Stimulated activated CD8-positive, alpha-beta memory T cell treated with anti-CD3 and anti-CD28 coated beads, Interleukin-12 subunit alpha, Interleukin-12 subunit beta, amount 100 ng/mL, for 1 hour (primary cell): ENCODE results near the gene PRELID2.
"Not testable (repeated sequence)": the region's sequence is repeated elsewhere in the genome, so short reads cannot be mapped to it uniquely, and the experiment has no call there.

Experiments used
- DNase-seq: peaks from one replicate; pipeline ENCODE4 v3.0.0-alpha.2; 2020; ENCODE audit warnings: low read depth

The PRELID2 gene

GRCh38 chr5:145743396-145744061 is 91.6 kb downstream of the PRELID2 start:
- DNase-seq, result no peak

- no peak for DNase-seq
Measured at GRCh38 chr5:145739843-145740242, 95.3 kb downstream of the PRELID2 start.

- DNase-seq, result no peak
Measured at GRCh38 chr5:145738227-145738626, 96.9 kb downstream of the PRELID2 start.

GRCh38 chr5:145737578-145737977 is 97.6 kb downstream of the PRELID2 start:
- DNase-seq, result no peak

GRCh38 chr5:145729956-145730355 is 105.2 kb downstream of the PRELID2 start:
- not testable (repeated sequence) for DNase-seq

- no peak for DNase-seq
Measured at GRCh38 chr5:145723516-145723915, 111.6 kb downstream of the PRELID2 start.

- no peak for DNase-seq
Measured at GRCh38 chr5:145718956-145719355, 116.2 kb downstream of the PRELID2 start.

- no peak for DNase-seq
Measured at GRCh38 chr5:145715412-145715811, 119.7 kb downstream of the PRELID2 start.

- no peak for DNase-seq
Measured at GRCh38 chr5:145712245-145712644, 122.9 kb downstream of the PRELID2 start.

- no peak for DNase-seq
Measured at GRCh38 chr5:145711417-145711816, 123.7 kb downstream of the PRELID2 start.
